ENCODE results near the gene HJURP.

Gene HJURP

GRCh38 chr2:233831861-233832260, 22.5 kb downstream of the HJURP start:
- DNase-seq (ENCODE audit: low read depth, low spot score) = no peak
- H3K27ac ChIP-seq = no peak overlapping the region

GRCh38 chr2:233831011-233831721, 23.2 kb downstream of the HJURP start:
- H3K27ac ChIP-seq = no peak overlapping the region
- no peak for DNase-seq (ENCODE audit: low read depth, low spot score)

- no peak overlapping the region for H3K27ac ChIP-seq
- no peak for DNase-seq (ENCODE audit: low read depth, low spot score)
Measured at GRCh38 chr2:233830111-233830802, 24.1 kb downstream of the HJURP start.

- DNase-seq (ENCODE audit: low read depth, low spot score) = no peak
- H3K27ac ChIP-seq = no peak overlapping the region
Measured at GRCh38 chr2:233829193-233830110, 24.9 kb downstream of the HJURP start.

DNA sequence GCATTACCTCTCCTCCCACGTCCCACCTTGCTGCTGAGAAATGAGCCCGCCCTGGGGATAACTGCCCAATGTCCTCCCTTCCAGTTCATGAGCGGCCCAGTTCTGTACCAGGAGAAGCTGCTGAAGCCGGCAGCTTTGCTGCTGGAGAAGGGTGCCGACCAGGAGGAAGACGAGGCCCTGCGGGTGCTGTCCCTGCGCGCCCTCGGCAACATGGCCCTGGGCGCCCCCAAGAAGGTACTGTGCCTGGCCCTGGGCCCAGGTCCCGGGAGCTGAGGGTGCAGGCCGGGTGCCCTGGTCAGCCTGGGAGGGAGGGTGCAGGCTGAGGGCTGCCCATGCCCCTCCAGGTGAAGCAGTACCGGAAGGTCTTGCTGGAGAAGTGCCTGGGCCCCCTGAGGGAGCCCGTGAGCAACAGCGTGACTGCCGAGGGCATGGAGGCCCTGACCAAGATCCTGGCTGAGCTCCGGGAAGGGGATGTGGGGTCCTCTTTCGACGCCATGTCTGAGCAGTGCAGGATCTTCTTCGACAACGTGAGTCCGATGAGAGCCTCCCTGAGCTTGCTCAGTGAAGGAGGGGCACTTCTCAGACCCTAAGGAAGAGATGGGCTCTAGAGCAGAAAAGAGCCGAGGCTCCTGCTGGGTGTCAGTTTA, 25.7 kb downstream of the HJURP start:
- no peak overlapping the region for H3K27ac ChIP-seq
- DNase-seq (ENCODE audit: low read depth, low spot score) = no peak

- no peak for DNase-seq (ENCODE audit: low read depth, low spot score)
Measured at GRCh38 chr2:233824373-233824772, 30.0 kb downstream of the HJURP start.

GRCh38 chr2:233823731-233824121, 30.6 kb downstream of the HJURP start:
- H3K27ac ChIP-seq = no peak overlapping the region
- no peak for DNase-seq (ENCODE audit: low read depth, low spot score)

More at GRCh38 chr2:233824373-233824772, 30.0 kb downstream of the HJURP start:
- no peak overlapping the region for H3K27ac ChIP-seq

DNA sequence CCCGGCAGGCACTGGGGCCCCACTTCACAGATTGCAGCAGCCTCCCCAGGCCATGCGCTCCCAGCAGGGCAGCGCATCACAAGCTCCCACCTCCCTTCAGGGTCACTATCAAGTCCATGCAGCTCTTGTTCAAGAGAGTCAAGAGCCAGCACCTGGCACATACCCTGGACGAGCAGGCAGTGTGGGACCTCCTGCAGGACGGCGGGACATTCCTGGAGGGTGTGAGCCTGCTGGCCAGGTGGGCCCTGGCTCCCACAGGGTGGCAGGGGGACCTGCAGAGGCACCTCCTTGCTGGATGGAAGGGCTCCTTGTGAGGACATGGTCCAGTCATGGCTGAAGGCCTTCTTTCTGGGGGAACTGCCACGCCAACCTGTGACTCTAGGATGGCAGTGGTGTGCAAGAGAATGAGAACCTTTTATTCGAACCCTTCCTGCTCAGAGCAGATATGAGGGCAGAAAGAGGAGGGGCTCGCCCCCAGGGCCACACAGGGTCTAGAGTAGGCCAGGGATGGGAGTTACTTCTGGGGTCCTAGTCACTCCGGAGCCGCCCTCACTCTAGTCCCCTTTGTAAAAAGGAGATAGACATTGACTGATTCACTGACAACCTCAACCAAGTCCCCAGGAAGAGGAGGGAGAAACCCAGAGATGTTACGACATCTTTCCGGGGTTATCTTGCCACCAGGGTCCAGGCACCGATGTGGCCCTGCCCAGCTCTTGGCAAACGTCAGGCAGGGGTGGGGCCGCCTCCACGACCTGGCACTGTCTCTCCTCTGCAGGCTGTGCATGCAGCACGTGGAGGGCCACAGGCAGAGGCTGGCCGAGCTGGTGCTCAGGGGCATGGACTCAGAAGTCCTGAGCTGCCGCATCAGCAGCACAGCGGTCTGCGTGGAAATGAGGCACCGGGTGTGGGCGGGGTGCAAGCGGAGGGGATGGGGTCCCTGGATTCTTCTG, 31.3 kb downstream of the HJURP start:
- DNase-seq (ENCODE audit: low read depth, low spot score) = no peak
- H3K27ac ChIP-seq = no peak overlapping the region

DNA sequence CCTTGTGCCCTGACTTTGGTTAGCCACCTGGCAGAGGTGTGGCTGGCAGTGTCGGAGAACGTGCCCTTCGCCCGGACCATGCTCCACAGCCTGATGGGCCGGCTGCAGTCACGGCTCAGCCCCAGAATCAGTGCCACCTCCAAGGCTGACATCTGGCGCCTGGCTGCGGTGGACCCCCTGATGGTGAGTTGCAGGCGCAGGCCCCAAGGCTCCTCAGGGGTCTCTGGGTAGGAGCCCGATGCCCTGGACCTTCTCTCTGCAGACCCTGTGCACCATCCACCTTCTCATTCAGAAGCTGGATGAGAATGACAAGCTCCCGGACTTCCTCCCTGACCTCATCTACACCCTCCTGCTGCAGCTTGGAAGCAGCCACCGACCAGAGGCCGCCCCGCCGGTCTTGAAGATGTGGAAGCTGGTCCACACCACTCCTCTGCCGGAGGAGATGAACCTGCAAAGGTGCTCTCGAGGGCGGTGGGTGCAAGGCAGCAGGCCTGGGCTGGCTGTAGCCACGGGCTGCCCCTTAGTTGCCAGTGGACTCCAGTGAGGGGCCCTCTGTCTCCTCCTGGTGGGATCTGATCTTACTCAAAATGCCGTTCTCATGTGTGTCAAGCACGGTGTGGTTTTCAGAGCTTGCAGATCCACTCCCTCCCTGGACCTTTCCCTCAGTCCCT, 32.1 kb downstream of the HJURP start:
- H3K27ac ChIP-seq = no peak overlapping the region
- DNase-seq (ENCODE audit: low read depth, low spot score) = no peak

DNA sequence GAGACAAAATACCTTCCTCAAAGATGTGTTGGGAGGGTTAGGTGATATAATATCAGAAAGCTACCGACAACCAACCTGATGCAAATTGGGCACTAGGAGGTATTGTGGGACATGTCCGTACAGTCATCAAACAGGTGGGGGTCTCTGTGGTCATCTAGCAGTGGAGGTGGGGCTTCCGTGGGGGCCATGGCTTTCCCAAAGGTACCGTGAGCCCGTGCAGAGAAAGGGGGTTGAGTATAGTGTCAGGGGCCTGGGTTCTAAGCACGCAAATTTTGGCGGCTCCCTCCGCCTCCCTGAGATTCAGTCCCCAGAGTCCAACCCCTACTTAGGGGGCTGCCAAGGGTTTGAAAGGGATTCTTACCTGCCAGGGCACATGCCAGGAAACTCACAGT, 32.6 kb downstream of the HJURP start:
- H3K27ac ChIP-seq = no peak overlapping the region
- no peak for DNase-seq (ENCODE audit: low read depth, low spot score)

GRCh38 chr2:233821196-233821595, 33.1 kb downstream of the HJURP start:
- no peak for DNase-seq (ENCODE audit: low read depth, low spot score)
- H3K27ac ChIP-seq = no peak overlapping the region

DNA sequence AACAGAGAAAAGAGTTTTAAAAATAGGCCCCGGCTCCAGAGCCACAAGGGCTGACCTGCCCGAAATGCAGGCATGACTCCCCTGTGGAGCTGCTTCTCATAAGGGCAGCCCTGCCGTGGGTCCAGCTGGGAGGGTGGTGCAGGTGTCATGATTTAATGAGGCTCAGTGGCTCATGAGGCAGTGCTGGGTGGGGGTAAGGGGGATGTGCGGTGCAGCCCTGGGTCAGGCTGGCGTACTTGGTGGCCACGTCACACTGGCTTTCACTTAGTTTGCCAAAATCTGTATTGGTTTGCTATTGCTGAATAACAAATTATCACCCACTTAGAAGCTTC, 33.6 kb downstream of the HJURP start:
- no peak for DNase-seq (ENCODE audit: low read depth, low spot score)
- H3K27ac ChIP-seq = no peak overlapping the region

- H3K27ac ChIP-seq = no peak overlapping the region
- no peak for DNase-seq (ENCODE audit: low read depth, low spot score)
Measured at GRCh38 chr2:233819884-233820773, 34.2 kb downstream of the HJURP start.

GRCh38 chr2:233818639-233819621, 35.4 kb downstream of the HJURP start:
- no peak overlapping the region for H3K27ac ChIP-seq
- no peak for DNase-seq (ENCODE audit: low read depth, low spot score)

GRCh38 chr2:233817995-233818638, 36.2 kb downstream of the HJURP start:
- no peak overlapping the region for H3K27ac ChIP-seq
- DNase-seq (ENCODE audit: low read depth, low spot score) = no peak

GRCh38 chr2:233817361-233817911, 36.9 kb downstream of the HJURP start:
- no peak for DNase-seq (ENCODE audit: low read depth, low spot score)
- H3K27ac ChIP-seq = no peak overlapping the region

Data from epithelial cell of prostate (primary cell).